Measurements from ENCODE around the gene MVK. TPM values are rescaled to one million over a fixed set of nuclear protein-coding genes. Genes with fewer than 3 reads are reported as not detected.

The MVK gene
- total RNA-seq, 2 experiments from 2014 or later: 20.3 to 21.8 TPM

GRCh38 chr12:109589240-109589590 is 15.6 kb downstream of the MVK start:
- H3K9me3 Mint-ChIP-seq: no peaks in the 10 kb centered on the region
- peaks cover 5% of the 10 kb centered on the region for H3K4me1 Mint-ChIP-seq
- H3K36me3 Mint-ChIP-seq (ENCODE audit: low read depth): peaks cover 15% of the 10 kb centered on the region
- no peak for DNase-seq
- peaks cover 2% of the 10 kb centered on the region for H3K27me3 Mint-ChIP-seq
- H3K27ac Mint-ChIP-seq: no peak overlapping the region
- ChIA-PET POLR2A (interaction anchor here (0.6 kb wide), 1 partner anchor 451 kb away, joined by 5 read pairs; no protein-coding TSS in a partner anchor), CTCF (interaction anchor here (0.6 to 5.6 kb wide), 3 partner anchors 9 to 184 kb away, joined by 3 to 24 read pairs (median 3); no protein-coding TSS in a partner anchor)
- no peak overlapping the region for H3K4me3 Mint-ChIP-seq

- no peak for DNase-seq
- Mint-ChIP-seq H3K4me3 (no peak overlapping the region), H3K9me3 (no peaks in the 10 kb centered on the region), H3K27ac (no peak overlapping the region), H3K36me3 (ENCODE audit: low read depth) (peaks cover 15% of the 10 kb centered on the region), H3K4me1 (peaks cover 11% of the 10 kb centered on the region), H3K27me3 (peaks cover 2% of the 10 kb centered on the region)
- ChIA-PET POLR2A (interaction anchor here (0.6 kb wide), 1 partner anchor 451 kb away, joined by 5 read pairs; no protein-coding TSS in a partner anchor), CTCF (interaction anchor here (0.6 to 5.6 kb wide), 3 partner anchors 8 to 184 kb away, joined by 3 to 24 read pairs (median 3); no protein-coding TSS in a partner anchor)
Observed at GRCh38 chr12:109589691-109590245, 16.2 kb downstream of the MVK start.

GRCh38 chr12:109590566-109590965 is 17.0 kb downstream of the MVK start:
- H3K27ac Mint-ChIP-seq: no peak overlapping the region
- ChIA-PET CTCF (interaction anchor here (1.3 kb wide), 1 partner anchor 24 kb away, joined by 3 read pairs; no protein-coding TSS in a partner anchor), POLR2A (no interaction called here)
- H3K4me3 Mint-ChIP-seq: no peak overlapping the region
- peaks cover 2% of the 10 kb centered on the region for H3K27me3 Mint-ChIP-seq
- no peaks in the 10 kb centered on the region for H3K9me3 Mint-ChIP-seq
- DNase-seq: no peak
- peaks cover 19% of the 10 kb centered on the region for H3K4me1 Mint-ChIP-seq
- peaks cover 15% of the 10 kb centered on the region for H3K36me3 Mint-ChIP-seq (ENCODE audit: low read depth)

GRCh38 chr12:109591041-109591440 is 17.4 kb downstream of the MVK start:
- H3K36me3 Mint-ChIP-seq (ENCODE audit: low read depth): peaks cover 15% of the 10 kb centered on the region
- CTCF ChIA-PET: no interaction called here

GRCh38 chr12:109592195-109592904 is 18.8 kb downstream of the MVK start:
- DNase-seq: no peak
- Mint-ChIP-seq H3K36me3 (ENCODE audit: low read depth) (peaks cover 16% of the 10 kb centered on the region), H3K4me1 (peaks cover 23% of the 10 kb centered on the region), H3K27me3 (peaks cover 2% of the 10 kb centered on the region), H3K27ac (no peak overlapping the region), H3K4me3 (no peak overlapping the region), H3K9me3 (no peaks in the 10 kb centered on the region)
- ChIA-PET POLR2A (no interaction called here), CTCF (interaction anchor here (1.0 kb wide), 1 partner anchor 234 kb away, joined by 3 read pairs; no protein-coding TSS in a partner anchor)

More at GRCh38 chr12:109591041-109591440, 17.4 kb downstream of the MVK start:
- H3K27me3 Mint-ChIP-seq: peaks cover 2% of the 10 kb centered on the region
- no peaks in the 10 kb centered on the region for H3K9me3 Mint-ChIP-seq
- H3K4me1 Mint-ChIP-seq: peaks cover 23% of the 10 kb centered on the region
- H3K4me3 Mint-ChIP-seq: no peak overlapping the region
- no peak for DNase-seq
- H3K27ac Mint-ChIP-seq: no peak overlapping the region
- POLR2A ChIA-PET: no interaction called here

- H3K36me3 Mint-ChIP-seq (ENCODE audit: low read depth): peaks cover 13% of the 10 kb centered on the region
- no peak overlapping the region for H3K4me3 Mint-ChIP-seq
- CTCF ChIA-PET: interaction anchor here (0.6 to 1.0 kb wide), 3 partner anchors 33 to 1501 kb away, joined by 3 to 6 read pairs (median 4); no protein-coding TSS in a partner anchor
- H3K4me1 Mint-ChIP-seq: peaks cover 27% of the 10 kb centered on the region
- POLR2A ChIA-PET: no interaction called here
- peaks cover 2% of the 10 kb centered on the region for H3K27me3 Mint-ChIP-seq
- no peak for DNase-seq
- no peaks in the 10 kb centered on the region for H3K9me3 Mint-ChIP-seq
- H3K27ac Mint-ChIP-seq: no peak overlapping the region
Observed at GRCh38 chr12:109592905-109593272, 19.3 kb downstream of the MVK start.

GRCh38 chr12:109594556-109595317 is 21.1 kb downstream of the MVK start:
- no peak for DNase-seq
- H3K27me3 Mint-ChIP-seq: peaks cover 2% of the 10 kb centered on the region
- peaks cover 8% of the 10 kb centered on the region for H3K36me3 Mint-ChIP-seq (ENCODE audit: low read depth)
- peak overlapping the region; percentile 62 for H3K27ac Mint-ChIP-seq
- ChIA-PET CTCF (interaction anchor here (0.7 to 1.9 kb wide), 3 partner anchors 10 to 181 kb away, joined by 3 to 7 read pairs (median 5); no protein-coding TSS in a partner anchor), POLR2A (interaction anchor here (0.8 kb wide), 1 partner anchor 1491 kb away, joined by 3 read pairs; no protein-coding TSS in a partner anchor)
- no peaks in the 10 kb centered on the region for H3K9me3 Mint-ChIP-seq
- H3K4me3 Mint-ChIP-seq: no peak overlapping the region
- peaks cover 29% of the 10 kb centered on the region for H3K4me1 Mint-ChIP-seq

GRCh38 chr12:109595321-109595902 is 21.8 kb downstream of the MVK start:
- peak; percentile 68 for DNase-seq
- H3K27me3 Mint-ChIP-seq: peaks cover 2% of the 10 kb centered on the region
- H3K4me3 Mint-ChIP-seq: no peak overlapping the region
- CTCF ChIA-PET: interaction anchor here (0.5 to 1.9 kb wide), 2 partner anchors 180 to 804 kb away, joined by 3 to 7 read pairs; no protein-coding TSS in a partner anchor
- POLR2A ChIA-PET: no interaction called here
- peak overlapping the region; percentile 62 for H3K27ac Mint-ChIP-seq
- no peaks in the 10 kb centered on the region for H3K9me3 Mint-ChIP-seq
- peaks cover 8% of the 10 kb centered on the region for H3K36me3 Mint-ChIP-seq (ENCODE audit: low read depth)
- peaks cover 29% of the 10 kb centered on the region for H3K4me1 Mint-ChIP-seq

GRCh38 chr12:109596418-109597244 is 23.0 kb downstream of the MVK start:
- no peak overlapping the region for H3K27ac Mint-ChIP-seq
- ChIA-PET CTCF (interaction anchor here (0.5 to 3.5 kb wide), 9 partner anchors 9 to 726 kb away, joined by 3 to 24 read pairs (median 4); no protein-coding TSS in a partner anchor), POLR2A (no interaction called here)
- H3K27me3 Mint-ChIP-seq: peaks cover 2% of the 10 kb centered on the region
- H3K9me3 Mint-ChIP-seq: no peaks in the 10 kb centered on the region
- no peak overlapping the region for H3K4me3 Mint-ChIP-seq
- peaks cover 8% of the 10 kb centered on the region for H3K36me3 Mint-ChIP-seq (ENCODE audit: low read depth)
- H3K4me1 Mint-ChIP-seq: peaks cover 29% of the 10 kb centered on the region
- no peak for DNase-seq

- peaks cover 29% of the 10 kb centered on the region for H3K4me1 Mint-ChIP-seq
- CTCF ChIA-PET: interaction anchor here (0.6 to 3.5 kb wide), 10 partner anchors 10 to 547 kb away, joined by 3 to 24 read pairs (median 4); partner anchors contain the start of genes MMAB and MVK
- peaks cover 7% of the 10 kb centered on the region for H3K36me3 Mint-ChIP-seq (ENCODE audit: low read depth)
- DNase-seq: no peak
- no peaks in the 10 kb centered on the region for H3K9me3 Mint-ChIP-seq
- H3K4me3 Mint-ChIP-seq: no peak overlapping the region
- POLR2A ChIA-PET: interaction anchor here (0.6 kb wide), 1 partner anchor 248 kb away, joined by 5 read pairs; no protein-coding TSS in a partner anchor
- H3K27ac Mint-ChIP-seq: no peak overlapping the region
- H3K27me3 Mint-ChIP-seq: peaks cover 2% of the 10 kb centered on the region
Observed at GRCh38 chr12:109597414-109597794, 23.8 kb downstream of the MVK start.

- Mint-ChIP-seq H3K4me3 (no peak overlapping the region), H3K4me1 (peaks cover 29% of the 10 kb centered on the region), H3K36me3 (ENCODE audit: low read depth) (peaks cover 3% of the 10 kb centered on the region), H3K9me3 (no peaks in the 10 kb centered on the region), H3K27me3 (no peaks in the 10 kb centered on the region), H3K27ac (no peak overlapping the region)
- DNase-seq: peak; percentile 63
- ChIA-PET POLR2A (interaction anchor here (0.6 kb wide), 1 partner anchor 247 kb away, joined by 5 read pairs; no protein-coding TSS in a partner anchor), CTCF (interaction anchor here (0.8 to 3.5 kb wide), 8 partner anchors 10 to 261 kb away, joined by 3 to 24 read pairs (median 4); partner anchors contain the start of genes MMAB and MVK)
Observed at GRCh38 chr12:109597795-109598427, 24.3 kb downstream of the MVK start.
